WTC11 (cell line): ENCODE measurements around the gene FBN2. TPM values are rescaled to one million over a fixed set of nuclear protein-coding genes. Genes with fewer than 3 reads are reported as not detected.

Experiments used
- ATAC-seq: fragments of 200-7000 bp; cut with Tn5 transposase; 2 replicates; pipeline ENCODE4 v1.10.0; 2021; ENCODE audit warnings: mild to moderate bottlenecking, moderate library complexity
- CTCF ChIA-PET: fragments of 300-600 bp; sonication (Branson Sonifier 250); formaldehyde crosslinking; loops from one replicate; lab custom pipeline; 2021; ENCODE audit warnings: antibody characterized with exemption; lab: Charles Lee
- POLR2A ChIA-PET: fragments of 350-600 bp; sonication (Branson Sonifier 250); formaldehyde crosslinking; loops from one replicate; lab custom pipeline; 2021; ENCODE audit warnings: antibody characterized with exemption; lab: Charles Lee
- DNase-seq: peaks from one replicate; pipeline ENCODE4 v3.0.0; 2021; ENCODE audit warnings: low spot score
- H3K27ac Mint-ChIP-seq: 2 replicates; pipeline ENCODE4 v1.8.0; 2021; ENCODE audit warnings: mixed read lengths
- H3K27me3 Mint-ChIP-seq: 2 replicates; pipeline ENCODE4 v1.8.0; 2021; ENCODE audit warnings: low read depth, mild to moderate bottlenecking, moderate library complexity, mixed read lengths
- H3K36me3 Mint-ChIP-seq: 2 replicates; pipeline ENCODE4 v1.8.0; 2021; ENCODE audit warnings: mixed read lengths
- H3K4me1 Mint-ChIP-seq: 2 replicates; pipeline ENCODE4 v1.8.0; 2022; ENCODE audit warnings: mixed read lengths
- H3K4me3 Mint-ChIP-seq: 2 replicates; pipeline ENCODE4 v1.8.0; 2021; ENCODE audit warnings: mild to moderate bottlenecking, moderate library complexity, mixed read lengths
- H3K9me3 Mint-ChIP-seq: 2 replicates; pipeline ENCODE4 v1.8.0; 2021; ENCODE audit warnings: mixed read lengths
- AFF4 ChIP-seq: sonication (generic); formaldehyde crosslinking; IDR thresholded peaks from 2 replicates; pipeline ENCODE4 v1.8.1; 2023; ENCODE audit warnings: mild to moderate bottlenecking, missing genetic modification reagents, borderline replicate concordance
- ATF1 ChIP-seq: sonication (generic); formaldehyde crosslinking; IDR thresholded peaks from 2 replicates; pipeline ENCODE4 v1.8.1; 2023; ENCODE audit warnings: mild to moderate bottlenecking, moderate library complexity, missing genetic modification reagents
- ATF2 ChIP-seq: sonication (generic); formaldehyde crosslinking; IDR thresholded peaks from 2 replicates; pipeline ENCODE4 v1.8.1; 2022; ENCODE audit warnings: low read depth, missing genetic modification reagents, borderline replicate concordance
- ATF3 ChIP-seq: sonication (generic); formaldehyde crosslinking; conservative IDR thresholded peaks from 2 replicates; pipeline ENCODE4 v1.8.1; 2022; ENCODE audit warnings: mild to moderate bottlenecking, missing genetic modification reagents
- CTCF ChIP-seq: fragments of 200-600 bp; IDR thresholded peaks from 2 replicates; pipeline ENCODE4 v1.8.0; 2022; ENCODE audit warnings: antibody characterized with exemption
- FOXP1 ChIP-seq: sonication (generic); formaldehyde crosslinking; IDR thresholded peaks from 2 replicates; pipeline ENCODE4 v1.8.0; 2022; ENCODE audit warnings: missing genetic modification reagents, mild to moderate bottlenecking, moderate library complexity, borderline replicate concordance
- GABPB1 ChIP-seq: sonication (generic); formaldehyde crosslinking; IDR thresholded peaks from 2 replicates; pipeline ENCODE4 v1.8.1; 2023; ENCODE audit warnings: mild to moderate bottlenecking, missing genetic modification reagents
- GRHL2 ChIP-seq: fragments of 250-450 bp; sonication (Bioruptor Pico); IDR thresholded peaks from 2 replicates; pipeline ENCODE4 v1.8.0; 2022; ENCODE audit warnings: mild to moderate bottlenecking, moderate library complexity; ENCODE audit not compliant: insufficient replicate concordance, severe bottlenecking
- GTF2I ChIP-seq: fragments of 250-450 bp; sonication (Bioruptor Pico); conservative IDR thresholded peaks from 2 replicates; pipeline ENCODE4 v1.4.0; 2021; ENCODE audit warnings: mild to moderate bottlenecking
- JUN ChIP-seq: sonication (generic); formaldehyde crosslinking; IDR thresholded peaks from 2 replicates; pipeline ENCODE4 v1.8.0; 2023; ENCODE audit warnings: mild to moderate bottlenecking, missing genetic modification reagents
- OVOL2 ChIP-seq: fragments of 250-450 bp; sonication (Bioruptor Pico); IDR thresholded peaks from 2 replicates; pipeline ENCODE4 v1.9.0; 2021; ENCODE audit warnings: mild to moderate bottlenecking, borderline replicate concordance
- PRDM15 ChIP-seq: sonication (generic); formaldehyde crosslinking; IDR thresholded peaks from 2 replicates; pipeline ENCODE4 v1.8.0; 2022; ENCODE audit warnings: missing genetic modification reagents
- TEAD1 ChIP-seq: sonication (generic); formaldehyde crosslinking; IDR thresholded peaks from 2 replicates; pipeline ENCODE4 v1.8.0; 2022; ENCODE audit warnings: mild to moderate bottlenecking, missing genetic modification reagents
- USF1 ChIP-seq: sonication (generic); formaldehyde crosslinking; IDR thresholded peaks from 2 replicates; pipeline ENCODE4 v1.8.0; 2022; ENCODE audit warnings: mild to moderate bottlenecking, missing genetic modification reagents
- ZNF416 ChIP-seq: fragments of 250-450 bp; sonication (Bioruptor Pico); IDR thresholded peaks from 2 replicates; pipeline ENCODE4 v1.9.0; 2021; ENCODE audit warnings: mild to moderate bottlenecking, inconsistent platforms
- ZNF423 ChIP-seq: fragments of 250-450 bp; sonication (Bioruptor Pico); IDR thresholded peaks from 2 replicates; pipeline ENCODE4 v2.1.2; 2022; ENCODE audit warnings: mild to moderate bottlenecking, moderate library complexity
- ZSCAN18 ChIP-seq: fragments of 250-450 bp; sonication (Bioruptor Pico); IDR thresholded peaks from 2 replicates; pipeline ENCODE4 v2.1.2; 2022; ENCODE audit warnings: mild to moderate bottlenecking, moderate library complexity
- total RNA-seq: library from RNA; stranded (reverse); gene quantifications from 3 replicates; pipeline ENCODE4 v1.2.3, GENCODE V29; 2021

The FBN2 gene
- total RNA-seq, 1 experiment from 2014 or later: 56.7 TPM

- Mint-ChIP-seq H3K27ac (no peak overlapping the region), H3K36me3 (no peaks in the 10 kb centered on the region), H3K27me3 (no peaks in the 10 kb centered on the region), H3K9me3 (peaks cover 9% of the 10 kb centered on the region; the same call in 1 of the 2 replicates), H3K4me3 (no peak overlapping the region)
- DNase-seq (no peak), ATAC-seq (peak; percentile 26; the same call in 1 of the 2 replicates)
- ChIA-PET POLR2A (no interaction called here), CTCF (no interaction called here)
- TF ChIP-seq ATF2 (no peak), ATF1 (CRISPR knock-in tag) (no peak), ZNF416 (CRISPR knock-in tag) (no peak), JUN (CRISPR knock-in tag) (no peak), CTCF (no peak), TEAD1 (no peak)
- TF ChIP-seq, all 79 proteins: peak for 0
- H3K4me1 Mint-ChIP-seq: peaks cover 10% of the 10 kb centered on the region
These were observed 303.0 kb downstream of the FBN2 start for GRCh38 chr5:128234928-128235641.

- ChIA-PET POLR2A (no interaction called here), CTCF (no interaction called here)
- H3K9me3 Mint-ChIP-seq: peaks cover 9% of the 10 kb centered on the region; the same call in 1 of the 2 replicates
- no peaks in the 10 kb centered on the region for H3K36me3 Mint-ChIP-seq
- no peak overlapping the region for H3K27ac Mint-ChIP-seq
- ATAC-seq (no peak), DNase-seq (no peak)
- no peaks in the 10 kb centered on the region for H3K27me3 Mint-ChIP-seq
- no peak for TF ChIP-seq ZSCAN18 (CRISPR knock-in tag)
- TF ChIP-seq GTF2I (CRISPR knock-in tag): no peak
- no peak for TF ChIP-seq ATF2
- TF ChIP-seq AFF4 (CRISPR knock-in tag): no peak
- no peak for TF ChIP-seq ZNF423 (CRISPR knock-in tag)
- no peak for TF ChIP-seq USF1 (CRISPR knock-in tag)
- TF ChIP-seq GRHL2: no peak
- TF ChIP-seq PRDM15 (CRISPR knock-in tag): no peak
- no peak for TF ChIP-seq FOXP1 (CRISPR knock-in tag)
- TF ChIP-seq ATF3 (CRISPR knock-in tag): no peak
- no peak for TF ChIP-seq OVOL2 (CRISPR knock-in tag)
- TF ChIP-seq GABPB1 (CRISPR knock-in tag): no peak
- no peaks in the 10 kb centered on the region for H3K4me1 Mint-ChIP-seq
- no peak overlapping the region for H3K4me3 Mint-ChIP-seq
These were observed 309.5 kb downstream of the FBN2 start for GRCh38 chr5:128228521-128228920.
